Activated CD8-positive, alpha-beta T cell treated with anti-CD3 and anti-CD28 coated beads, Interleukin-2, amount 10 ng/mL, durations not matched to agents 7 days and 5 days (primary cell): ENCODE results near the gene TEAD1. TPM values are rescaled to one million over a fixed set of nuclear protein-coding genes. Genes with fewer than 3 reads are reported as not detected.
A peak's percentile ranks its signal among the peaks of the same experiment; 100 is the strongest.

Experiments
- ATAC-seq: fragments of 150-1000 bp; cut with Tn5 transposase; one replicate; pipeline ENCODE4 v1.10.0; 2021; ENCODE audit warnings: moderate library complexity
- CTCF ChIA-PET: fragments of 350-600 bp; sonication (Branson Sonifier 250); formaldehyde crosslinking; loops from one replicate; lab custom pipeline; 2021; ENCODE audit warnings: antibody characterized with exemption; lab: Charles Lee
- POLR2A ChIA-PET: fragments of 350-600 bp; sonication (Branson Sonifier 250); formaldehyde crosslinking; loops from one replicate; lab custom pipeline; 2021; ENCODE audit warnings: antibody characterized with exemption; lab: Charles Lee
- DNase-seq: peaks from one replicate; pipeline ENCODE4 v3.0.0-alpha.2; 2020
- H3K27ac Mint-ChIP-seq: one replicate; pipeline ENCODE4 v1.8.0; 2021; ENCODE audit warnings: mild to moderate bottlenecking, mixed read lengths
- H3K27me3 Mint-ChIP-seq: one replicate; pipeline ENCODE4 v1.8.0; 2021; ENCODE audit warnings: low read depth, mixed read lengths
- H3K36me3 Mint-ChIP-seq: one replicate; pipeline ENCODE4 v1.8.0; 2021; ENCODE audit warnings: low read depth, mixed read lengths
- H3K4me1 Mint-ChIP-seq: one replicate; pipeline ENCODE4 v1.8.0; 2021; ENCODE audit warnings: low read depth, mixed read lengths
- H3K4me3 Mint-ChIP-seq: one replicate; pipeline ENCODE4 v1.8.0; 2021; ENCODE audit warnings: mild to moderate bottlenecking, mixed read lengths
- H3K9me3 Mint-ChIP-seq: one replicate; pipeline ENCODE4 v1.8.0; 2022; ENCODE audit warnings: mixed read lengths; ENCODE audit not compliant: insufficient read depth
- total RNA-seq, 2 experiments: library from RNA; stranded (reverse); gene quantifications; one replicate each; pipeline ENCODE4 v1.2.3, GENCODE V29; 2021

The TEAD1 gene
- under 1 TPM in 1 of 2 experiments, not detected in 1; 0.05 TPM for total RNA-seq

- H3K27me3 Mint-ChIP-seq: peaks cover 53% of the 10 kb centered on the region
Observed at GRCh38 chr11:12673924-12674570, at the start of gene TEAD1. TSS of gene TEAD1 (plus strand) at chr11:12674421.

GRCh38 chr11:12624595-12624994 lies 49.6 kb upstream of the TEAD1 start:
- H3K27me3 Mint-ChIP-seq: no peaks in the 10 kb centered on the region
- ATAC-seq (no peak), DNase-seq (no peak)
- H3K4me1 Mint-ChIP-seq: no peaks in the 10 kb centered on the region
- H3K36me3 Mint-ChIP-seq: no peaks in the 10 kb centered on the region
- ChIA-PET POLR2A (no interaction called here), CTCF (no interaction called here)
- no peak overlapping the region for H3K27ac Mint-ChIP-seq
- H3K9me3 Mint-ChIP-seq: peaks cover 20% of the 10 kb centered on the region
- H3K4me3 Mint-ChIP-seq: no peak overlapping the region

More at GRCh38 chr11:12673924-12674570, at the start of gene TEAD1:
- POLR2A ChIA-PET: no interaction called here
- DNase-seq (peak; percentile 84), ATAC-seq (peak; percentile 93)
- CTCF ChIA-PET: no interaction called here
- Mint-ChIP-seq H3K36me3 (peaks cover 2% of the 10 kb centered on the region), H3K4me3 (peak within 1 kb of the TSS; percentile 76), H3K27ac (no peak within 1 kb of the TSS), H3K9me3 (no peaks in the 10 kb centered on the region), H3K4me1 (peaks cover 8% of the 10 kb centered on the region)

DNA sequence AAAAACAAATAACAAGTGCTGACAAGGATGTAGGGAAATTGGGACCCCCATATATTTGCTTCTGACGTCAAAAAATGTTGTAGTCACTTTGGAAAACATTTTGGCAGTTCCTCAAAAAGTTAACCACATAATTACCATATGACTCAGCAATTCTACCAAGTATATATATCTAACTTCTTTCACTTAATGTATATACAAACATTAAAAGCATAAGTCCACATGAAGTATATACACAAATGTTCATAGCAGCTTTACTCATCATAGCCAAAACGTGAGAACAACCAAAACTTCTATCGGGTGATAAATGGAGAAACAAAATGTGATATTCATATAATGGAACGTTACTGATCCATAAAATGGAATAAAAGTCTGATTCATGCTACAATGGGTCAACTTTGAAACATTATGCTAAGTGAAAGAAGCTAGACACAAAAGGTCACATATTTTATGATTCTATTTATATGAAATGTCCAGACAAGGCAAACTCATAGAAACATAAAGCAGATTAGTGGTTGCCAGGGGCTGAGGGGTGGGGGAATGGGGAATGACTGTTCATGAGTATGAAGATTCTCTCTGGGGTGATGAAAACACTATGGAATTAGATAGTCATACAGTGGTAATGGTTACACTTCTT lies 48.7 kb upstream of the TEAD1 start:
- H3K27me3 Mint-ChIP-seq: no peaks in the 10 kb centered on the region
- no peaks in the 10 kb centered on the region for H3K4me1 Mint-ChIP-seq
- CTCF ChIA-PET: no interaction called here

GRCh38 chr11:12626616-12627015 lies 47.6 kb upstream of the TEAD1 start:
- ATAC-seq (no peak), DNase-seq (no peak)
- ChIA-PET CTCF (no interaction called here), POLR2A (no interaction called here)
- peaks cover 20% of the 10 kb centered on the region for H3K9me3 Mint-ChIP-seq
- peaks cover 3% of the 10 kb centered on the region for H3K27me3 Mint-ChIP-seq
- H3K27ac Mint-ChIP-seq: no peak overlapping the region
- no peaks in the 10 kb centered on the region for H3K36me3 Mint-ChIP-seq
- H3K4me1 Mint-ChIP-seq: no peaks in the 10 kb centered on the region
- no peak overlapping the region for H3K4me3 Mint-ChIP-seq

More for the DNA sequence above, 48.7 kb upstream of the TEAD1 start:
- peaks cover 20% of the 10 kb centered on the region for H3K9me3 Mint-ChIP-seq
- no peak for ATAC-seq
- POLR2A ChIA-PET: no interaction called here
- no peak overlapping the region for H3K4me3 Mint-ChIP-seq
- DNase-seq: no peak
- no peaks in the 10 kb centered on the region for H3K36me3 Mint-ChIP-seq
- no peak overlapping the region for H3K27ac Mint-ChIP-seq

GRCh38 chr11:12628314-12628713 lies 45.9 kb upstream of the TEAD1 start:
- Mint-ChIP-seq H3K27ac (no peak overlapping the region), H3K36me3 (no peaks in the 10 kb centered on the region), H3K4me1 (no peaks in the 10 kb centered on the region), H3K4me3 (no peak overlapping the region), H3K9me3 (peaks cover 18% of the 10 kb centered on the region), H3K27me3 (peaks cover 3% of the 10 kb centered on the region)
- ATAC-seq (no peak), DNase-seq (no peak)
- ChIA-PET POLR2A (no interaction called here), CTCF (no interaction called here)

DNA sequence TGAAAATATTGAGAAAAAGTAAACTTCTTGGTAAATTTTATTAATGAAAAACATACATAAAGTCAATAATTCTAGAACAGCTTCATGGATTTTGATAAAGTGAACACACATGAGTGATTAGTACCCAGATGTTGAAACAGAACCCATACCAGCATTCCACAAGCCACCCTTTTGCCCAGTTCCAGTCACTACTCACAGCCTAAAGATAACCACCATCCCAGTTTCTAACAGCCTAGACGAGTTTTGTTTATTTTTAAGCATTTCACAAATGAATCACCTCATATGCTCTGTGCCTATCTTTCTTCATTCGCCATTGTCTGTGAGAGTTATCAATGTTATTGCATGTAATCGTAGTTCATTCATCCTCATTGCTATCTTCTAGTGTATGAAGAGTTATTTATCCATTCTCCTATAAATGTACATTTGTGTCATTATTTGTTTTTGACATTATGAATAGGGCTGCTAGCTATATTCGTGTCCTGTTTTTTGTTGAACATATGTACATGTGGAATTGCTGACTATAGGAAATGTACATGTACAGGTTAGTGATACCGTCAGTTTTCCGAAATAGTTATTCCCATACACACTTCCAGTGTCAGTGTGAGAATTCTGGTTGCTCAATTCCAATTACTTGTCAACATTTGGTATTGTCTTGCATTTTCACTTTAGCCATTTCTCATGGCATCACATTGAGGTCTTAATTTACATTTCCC lies 44.5 kb upstream of the TEAD1 start:
- Mint-ChIP-seq H3K4me1 (no peaks in the 10 kb centered on the region), H3K27ac (no peak overlapping the region), H3K9me3 (peaks cover 4% of the 10 kb centered on the region), H3K36me3 (no peaks in the 10 kb centered on the region), H3K4me3 (no peak overlapping the region), H3K27me3 (peaks cover 3% of the 10 kb centered on the region)
- no peak for ATAC-seq
- POLR2A ChIA-PET: no interaction called here
- CTCF ChIA-PET: no interaction called here
- no peak for DNase-seq

GRCh38 chr11:12631651-12632050 lies 42.6 kb upstream of the TEAD1 start:
- no peak overlapping the region for H3K27ac Mint-ChIP-seq
- H3K36me3 Mint-ChIP-seq: no peaks in the 10 kb centered on the region
- DNase-seq (no peak), ATAC-seq (no peak)
- H3K4me3 Mint-ChIP-seq: no peak overlapping the region
- H3K27me3 Mint-ChIP-seq: peaks cover 3% of the 10 kb centered on the region
- ChIA-PET POLR2A (no interaction called here), CTCF (no interaction called here)
- H3K9me3 Mint-ChIP-seq: no peaks in the 10 kb centered on the region
- H3K4me1 Mint-ChIP-seq: no peaks in the 10 kb centered on the region

- no peaks in the 10 kb centered on the region for H3K4me1 Mint-ChIP-seq
- POLR2A ChIA-PET: no interaction called here
- H3K27me3 Mint-ChIP-seq: peaks cover 3% of the 10 kb centered on the region
- no peak overlapping the region for H3K4me3 Mint-ChIP-seq
- ATAC-seq: no peak
- H3K9me3 Mint-ChIP-seq: no peaks in the 10 kb centered on the region
- CTCF ChIA-PET: no interaction called here
- DNase-seq: no peak
- H3K27ac Mint-ChIP-seq: no peak overlapping the region
- no peaks in the 10 kb centered on the region for H3K36me3 Mint-ChIP-seq
Observed at GRCh38 chr11:12634329-12634728, 39.9 kb upstream of the TEAD1 start.

GRCh38 chr11:12636871-12637410 lies 37.3 kb upstream of the TEAD1 start:
- CTCF ChIA-PET: no interaction called here
- no peak overlapping the region for H3K4me3 Mint-ChIP-seq
- H3K9me3 Mint-ChIP-seq: no peaks in the 10 kb centered on the region
- ATAC-seq: no peak
- H3K36me3 Mint-ChIP-seq: no peaks in the 10 kb centered on the region
- no peak overlapping the region for H3K27ac Mint-ChIP-seq
- POLR2A ChIA-PET: no interaction called here
- H3K4me1 Mint-ChIP-seq: no peaks in the 10 kb centered on the region
- H3K27me3 Mint-ChIP-seq: no peaks in the 10 kb centered on the region
- no peak for DNase-seq

- H3K4me3 Mint-ChIP-seq: no peak overlapping the region
- DNase-seq (no peak), ATAC-seq (no peak)
- ChIA-PET CTCF (no interaction called here), POLR2A (no interaction called here)
- H3K27ac Mint-ChIP-seq: no peak overlapping the region
- H3K27me3 Mint-ChIP-seq: peaks cover 3% of the 10 kb centered on the region
- no peaks in the 10 kb centered on the region for H3K36me3 Mint-ChIP-seq
- no peaks in the 10 kb centered on the region for H3K9me3 Mint-ChIP-seq
- H3K4me1 Mint-ChIP-seq: no peaks in the 10 kb centered on the region
Observed at GRCh38 chr11:12639388-12639787, 34.8 kb upstream of the TEAD1 start.

DNA sequence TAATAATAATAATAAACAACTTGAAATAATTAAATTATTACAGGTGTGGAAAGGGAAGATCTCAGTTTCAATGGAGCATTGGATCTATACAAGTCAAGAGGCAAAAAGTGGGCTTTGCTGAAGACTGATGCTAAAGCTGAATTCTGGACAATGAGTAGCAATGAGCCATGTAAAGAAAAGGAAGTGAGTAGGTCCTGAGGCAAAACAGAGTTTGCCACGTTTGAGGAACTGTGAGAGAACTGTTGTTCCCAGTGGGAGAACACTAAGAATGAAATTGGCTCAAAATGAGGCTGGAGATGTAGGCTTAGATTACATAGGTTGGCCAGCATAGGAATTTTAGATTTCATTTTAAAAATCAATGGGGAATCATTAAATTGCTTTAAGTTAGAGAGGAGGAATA lies 33.9 kb upstream of the TEAD1 start:
- no peak for ATAC-seq

More for the DNA sequence above, 33.9 kb upstream of the TEAD1 start:
- H3K27ac Mint-ChIP-seq: no peak overlapping the region
- DNase-seq: no peak
- H3K9me3 Mint-ChIP-seq: no peaks in the 10 kb centered on the region
- CTCF ChIA-PET: interaction anchor here (0.5 kb wide), 1 partner anchor 106 kb away, joined by 3 read pairs; no protein-coding TSS in a partner anchor
- H3K4me3 Mint-ChIP-seq: no peak overlapping the region
- POLR2A ChIA-PET: no interaction called here
- H3K27me3 Mint-ChIP-seq: peaks cover 3% of the 10 kb centered on the region
- H3K36me3 Mint-ChIP-seq: no peaks in the 10 kb centered on the region
- no peaks in the 10 kb centered on the region for H3K4me1 Mint-ChIP-seq
